Choroid plexus epithelial cell (primary cell): ENCODE data around the gene CYS1.

Source experiments
- DNase-seq: peaks from one replicate; pipeline ENCODE4 v3.0.0-alpha.2; 2010; ENCODE audit warnings: low read depth
- H3K4me3 ChIP-seq: 2 replicates; pipeline ENCODE4 v1.5.1; 2011; ENCODE audit warnings: low read depth, mild to moderate bottlenecking, control low read depth, low read length, moderate library complexity
- CTCF ChIP-seq: conservative IDR thresholded peaks from 2 replicates; pipeline ENCODE4 v1.5.1; 2011; ENCODE audit warnings: low read depth, mild to moderate bottlenecking, control low read depth, inconsistent platforms, low read length, moderate library complexity

The CYS1 gene

DNA sequence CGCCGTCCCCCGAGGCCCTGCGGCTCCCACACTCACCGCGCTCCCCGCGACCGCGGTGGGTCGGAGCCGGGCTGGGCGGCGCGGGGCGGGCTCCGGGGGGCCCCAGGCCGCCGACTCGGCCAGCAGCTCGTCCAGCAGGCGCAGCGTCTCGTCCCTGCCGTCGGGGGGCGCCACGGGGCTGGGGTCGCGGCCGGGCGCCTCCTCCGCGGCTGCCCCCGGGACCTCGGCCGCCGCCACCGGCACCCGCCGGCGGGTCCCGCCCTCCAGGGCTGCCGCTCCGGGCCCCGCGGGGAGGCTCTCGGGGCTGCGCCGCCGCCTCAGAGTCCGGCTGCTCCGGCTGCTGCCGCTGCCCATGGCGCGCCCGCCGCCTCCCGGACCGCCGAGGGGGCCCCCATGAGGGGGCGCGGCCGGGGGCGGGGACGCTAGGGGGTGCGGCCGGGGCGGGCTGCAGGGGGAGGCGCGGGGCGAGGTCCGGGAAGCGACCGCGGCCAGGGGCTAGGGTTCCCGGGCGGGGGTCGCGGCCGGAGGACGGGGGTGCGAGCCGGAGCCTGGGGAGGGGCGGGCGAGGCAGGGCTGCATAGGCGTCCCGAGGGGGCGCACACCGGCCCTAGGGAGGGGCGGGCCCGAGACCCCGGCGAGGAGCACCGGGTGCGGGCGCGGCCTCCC lies at the start of gene CYS1:
CYS1 (minus strand) TSS at position 542 of the 666 bp plus-strand sequence; CDS start at position 354, 188 bp downstream.
- peak; percentile 19 for TF ChIP-seq CTCF
- peak within 1 kb of the TSS; percentile 50 for H3K4me3 ChIP-seq
- peak; percentile 16 for DNase-seq

- TF ChIP-seq CTCF = no peak
- no peak for DNase-seq
- no peak overlapping the region for H3K4me3 ChIP-seq
These were observed 49.3 kb upstream of the CYS1 start for GRCh38 chr2:10129490-10129889.

- no peak for DNase-seq
- no peak overlapping the region for H3K4me3 ChIP-seq
- TF ChIP-seq CTCF = no peak
These were observed 48.2 kb upstream of the CYS1 start for GRCh38 chr2:10128420-10128819.

DNA sequence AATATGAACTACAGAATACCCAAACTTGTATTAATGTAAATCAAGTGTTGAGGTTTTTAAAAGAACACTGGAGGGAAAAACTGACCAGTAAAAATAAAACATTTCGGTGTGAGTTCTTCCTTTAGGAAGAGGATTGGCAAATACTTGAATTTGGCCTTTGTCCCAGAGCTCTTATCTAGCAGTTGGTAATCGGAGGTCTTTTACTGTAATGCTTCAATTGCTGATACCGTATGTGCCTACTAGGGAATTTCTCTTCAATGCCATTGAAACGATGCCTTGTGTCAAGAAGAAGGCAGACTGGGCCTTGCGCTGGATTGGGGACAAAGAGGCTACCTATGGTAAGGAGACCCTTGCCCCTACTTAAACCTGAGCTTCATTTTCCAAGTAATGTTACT lies 46.4 kb upstream of the CYS1 start:
- peak; percentile 76 for DNase-seq
- H3K4me3 ChIP-seq = no peak overlapping the region
- TF ChIP-seq CTCF = no peak

DNA sequence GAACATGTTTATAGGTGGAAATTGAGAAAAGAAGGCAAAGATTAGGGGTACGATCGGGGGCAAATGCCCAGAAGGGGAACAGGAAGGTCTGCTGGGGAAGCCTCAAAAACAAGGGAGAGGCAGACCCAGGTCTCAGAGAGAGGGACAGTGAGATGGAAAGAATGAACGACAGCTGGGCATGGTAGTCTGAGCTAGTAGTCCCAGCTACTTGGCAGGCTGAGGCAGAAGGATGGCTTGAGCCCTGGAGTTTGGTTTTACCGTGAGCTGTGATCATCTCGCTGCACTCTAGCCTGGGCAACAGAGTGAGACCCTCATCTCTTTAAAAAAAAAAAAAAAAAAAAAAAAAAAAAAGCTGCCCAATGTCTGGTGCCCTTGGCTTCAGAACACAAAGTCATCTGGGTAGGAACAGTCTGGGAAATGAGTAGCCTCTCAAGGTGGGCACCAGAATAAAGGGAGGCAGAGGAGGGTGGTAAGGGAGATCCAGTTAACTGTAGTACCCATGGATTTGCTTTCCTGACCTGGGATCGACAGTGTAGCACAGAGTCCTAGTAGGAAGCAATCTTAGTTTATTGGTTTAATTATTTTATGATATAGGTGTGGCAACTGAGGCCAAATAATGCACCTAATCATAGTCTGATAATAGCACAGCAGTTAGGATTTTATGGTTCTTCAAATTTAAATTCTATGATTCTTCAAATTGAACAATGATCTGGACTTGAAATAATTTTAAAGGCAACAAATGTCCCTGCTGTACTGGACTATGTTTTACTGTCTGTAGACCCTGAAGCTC lies 45.8 kb upstream of the CYS1 start:
- no peak for DNase-seq
- no peak overlapping the region for H3K4me3 ChIP-seq
- no peak for TF ChIP-seq CTCF

GRCh38 chr2:10124538-10125045 lies 44.4 kb upstream of the CYS1 start:
- H3K4me3 ChIP-seq = no peak overlapping the region
- peak; percentile 68 for TF ChIP-seq CTCF
- DNase-seq = peak; percentile 89
